DOHH2 (cell line): ENCODE data around the gene MYOZ3.

Source experiments
- CTCF ChIP-seq: fragments of 200-600 bp; sonication (generic); IDR thresholded peaks from one replicate; pipeline ENCODE4 v1.5.1; 2014; ENCODE audit warnings: antibody characterized with exemption, mild to moderate bottlenecking, low read depth, low read length; ENCODE audit not compliant: poor library complexity, severe bottlenecking
- EZH2phosphoT487 ChIP-seq: fragments of 200-600 bp; sonication (generic); IDR thresholded peaks from 2 replicates; pipeline ENCODE4 v1.6.1; 2017; ENCODE audit warnings: borderline replicate concordance, mild to moderate bottlenecking, antibody characterized with exemption, low read length, moderate library complexity, mixed read lengths

GRCh38 chr5:150614661-150615060 lies 46.4 kb upstream of the MYOZ3 start:
- TF ChIP-seq CTCF: no peak
- no peak for TF ChIP-seq EZH2phosphoT487
